ENCODE data around the gene ATG9B. TPM values are rescaled to one million over a fixed set of nuclear protein-coding genes. Genes with fewer than 3 reads are reported as not detected.

Gene ATG9B, protein sequence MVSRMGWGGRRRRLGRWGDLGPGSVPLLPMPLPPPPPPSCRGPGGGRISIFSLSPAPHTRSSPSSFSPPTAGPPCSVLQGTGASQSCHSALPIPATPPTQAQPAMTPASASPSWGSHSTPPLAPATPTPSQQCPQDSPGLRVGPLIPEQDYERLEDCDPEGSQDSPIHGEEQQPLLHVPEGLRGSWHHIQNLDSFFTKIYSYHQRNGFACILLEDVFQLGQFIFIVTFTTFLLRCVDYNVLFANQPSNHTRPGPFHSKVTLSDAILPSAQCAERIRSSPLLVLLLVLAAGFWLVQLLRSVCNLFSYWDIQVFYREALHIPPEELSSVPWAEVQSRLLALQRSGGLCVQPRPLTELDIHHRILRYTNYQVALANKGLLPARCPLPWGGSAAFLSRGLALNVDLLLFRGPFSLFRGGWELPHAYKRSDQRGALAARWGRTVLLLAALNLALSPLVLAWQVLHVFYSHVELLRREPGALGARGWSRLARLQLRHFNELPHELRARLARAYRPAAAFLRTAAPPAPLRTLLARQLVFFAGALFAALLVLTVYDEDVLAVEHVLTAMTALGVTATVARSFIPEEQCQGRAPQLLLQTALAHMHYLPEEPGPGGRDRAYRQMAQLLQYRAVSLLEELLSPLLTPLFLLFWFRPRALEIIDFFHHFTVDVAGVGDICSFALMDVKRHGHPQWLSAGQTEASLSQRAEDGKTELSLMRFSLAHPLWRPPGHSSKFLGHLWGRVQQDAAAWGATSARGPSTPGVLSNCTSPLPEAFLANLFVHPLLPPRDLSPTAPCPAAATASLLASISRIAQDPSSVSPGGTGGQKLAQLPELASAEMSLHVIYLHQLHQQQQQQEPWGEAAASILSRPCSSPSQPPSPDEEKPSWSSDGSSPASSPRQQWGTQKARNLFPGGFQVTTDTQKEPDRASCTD
- polyA plus RNA-seq, result 11.2 TPM

DNA sequence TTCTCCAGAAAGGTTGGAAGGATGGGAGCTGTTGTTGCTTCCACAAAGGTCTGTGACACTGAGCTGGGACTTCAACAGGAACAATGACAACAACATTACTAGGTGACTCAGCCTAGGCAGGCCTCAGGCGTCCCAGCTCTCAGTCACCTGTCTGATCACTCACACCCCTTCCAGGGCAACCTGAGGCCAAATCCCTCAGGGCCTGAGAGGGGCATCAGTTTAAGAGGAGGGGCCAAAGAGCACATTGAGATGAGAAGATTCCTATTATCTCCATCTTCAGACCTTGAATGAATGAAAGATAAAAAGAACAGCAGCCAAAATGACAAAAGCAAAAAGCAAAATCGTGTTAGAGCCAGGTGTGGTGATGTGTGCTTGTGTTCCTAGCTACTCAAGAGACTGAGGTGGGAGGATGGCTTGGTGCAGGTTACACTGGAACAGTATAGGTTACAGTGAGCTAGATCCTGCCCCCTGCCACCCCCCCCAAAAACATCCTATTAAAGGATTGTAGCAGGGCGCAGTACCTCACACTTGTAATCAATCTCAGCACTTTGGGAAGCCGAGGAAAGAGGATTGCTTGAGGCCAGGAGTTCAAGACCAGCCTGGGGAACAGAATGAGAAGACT is at the start of gene ATG9B:
Gene ATG9B, minus strand, starts transcription at position 60 of the 622 bp plus-strand sequence. CDS start 71 bp downstream, outside the sequence.
- Mint-ChIP-seq H3K27ac (peak within 1 kb of the TSS in 1 of 3 donors; percentile 87), H3K4me1 (peaks cover 13 to 21% (median 18%) of the 10 kb centered on the region in 3 donors), H3K36me3 (peaks cover 6% of the 10 kb centered on the region), H3K27me3 (peaks cover 21% of the 10 kb centered on the region), H3K9me3 (no peaks in the 10 kb centered on the region), H3K4me3 (peak within 1 kb of the TSS in 1 of 4 donors; percentile 52)

- Mint-ChIP-seq H3K4me3 (peak overlapping the region in 1 of 4 donors; percentile 53), H3K27ac (no peak overlapping the region), H3K36me3 (peaks cover 3% of the 10 kb centered on the region), H3K4me1 (peaks cover 6 to 10% (median 8%) of the 10 kb centered on the region in 3 donors), H3K9me3 (no peaks in the 10 kb centered on the region), H3K27me3 (no peaks in the 10 kb centered on the region)
Observed at GRCh38 chr7:151073990-151074389, 49.7 kb upstream of the ATG9B start.

DNA sequence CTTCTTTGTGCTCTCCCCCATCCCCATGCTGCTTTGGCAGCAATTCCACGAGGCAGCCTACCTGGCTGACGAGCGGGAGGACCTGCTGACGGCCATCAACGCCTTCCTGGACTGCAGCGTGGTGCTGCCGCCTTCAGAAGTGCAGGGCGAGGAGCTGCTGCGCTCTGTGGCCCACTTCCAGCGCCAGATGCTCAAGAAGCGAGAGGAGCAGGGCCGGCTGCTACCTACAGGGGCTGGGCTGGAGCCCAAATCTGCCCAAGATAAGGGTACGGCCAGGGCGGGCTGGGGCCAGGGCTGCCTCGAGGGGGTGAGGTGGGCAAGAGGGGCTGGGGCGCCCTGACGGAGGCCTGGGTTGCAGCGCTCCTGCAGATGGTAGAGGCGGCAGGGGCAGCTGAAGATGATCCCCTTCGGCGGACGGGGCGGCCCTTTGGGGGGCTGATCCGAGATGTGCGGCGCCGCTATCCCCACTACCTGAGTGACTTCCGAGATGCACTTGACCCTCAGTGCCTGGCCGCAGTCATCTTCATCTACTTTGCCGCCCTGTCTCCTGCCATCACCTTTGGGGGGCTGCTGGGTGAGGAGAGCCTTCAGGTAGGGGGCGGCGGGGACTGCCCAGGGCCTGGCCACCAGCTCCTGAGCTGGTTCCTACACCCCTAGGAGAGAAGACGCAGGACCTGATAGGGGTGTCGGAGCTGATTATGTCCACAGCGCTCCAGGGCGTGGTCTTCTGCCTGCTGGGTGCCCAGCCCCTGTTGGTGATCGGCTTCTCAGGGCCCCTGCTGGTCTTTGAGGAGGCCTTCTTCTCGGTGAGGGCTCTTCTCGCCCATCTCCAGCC is 47.0 kb upstream of the ATG9B start:
- Mint-ChIP-seq H3K27ac (no peak overlapping the region), H3K4me1 (peaks cover 0 to 2% (median 0%) of the 10 kb centered on the region in 3 donors), H3K4me3 (no peak overlapping the region), H3K36me3 (peaks cover 3% of the 10 kb centered on the region), H3K27me3 (no peaks in the 10 kb centered on the region), H3K9me3 (no peaks in the 10 kb centered on the region)

DNA sequence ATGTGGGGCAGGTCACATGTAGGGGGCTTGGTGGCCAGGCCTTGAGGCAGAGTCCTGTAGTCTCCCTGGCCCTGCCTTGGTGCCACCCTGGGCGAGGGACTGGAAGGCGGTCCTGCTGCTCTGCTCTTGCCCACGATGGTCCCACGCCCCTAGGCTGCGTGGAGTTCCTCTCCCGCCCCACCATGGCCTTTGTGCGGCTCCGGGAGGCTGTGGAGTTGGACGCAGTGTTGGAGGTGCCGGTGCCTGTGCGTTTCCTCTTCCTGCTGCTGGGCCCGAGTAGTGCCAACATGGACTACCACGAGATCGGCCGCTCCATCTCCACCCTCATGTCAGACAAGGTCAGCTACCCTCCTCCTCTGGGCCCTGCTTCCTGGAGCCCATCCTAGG is 46.3 kb upstream of the ATG9B start:
- no peak overlapping the region for H3K4me3 Mint-ChIP-seq
- no peaks in the 10 kb centered on the region for H3K27me3 Mint-ChIP-seq
- H3K27ac Mint-ChIP-seq, result no peak overlapping the region
- H3K4me1 Mint-ChIP-seq, result peaks cover 0 to 2% (median 0%) of the 10 kb centered on the region in 3 donors
- H3K36me3 Mint-ChIP-seq, result peaks cover 3% of the 10 kb centered on the region
- H3K9me3 Mint-ChIP-seq, result no peaks in the 10 kb centered on the region

- Mint-ChIP-seq H3K4me3 (peak overlapping the region in 1 of 4 donors; percentile 22), H3K9me3 (no peaks in the 10 kb centered on the region), H3K36me3 (peaks cover 1% of the 10 kb centered on the region), H3K4me1 (peaks cover 0 to 2% (median 0%) of the 10 kb centered on the region in 3 donors), H3K27me3 (no peaks in the 10 kb centered on the region), H3K27ac (no peak overlapping the region)
Observed at GRCh38 chr7:151069841-151070573, 45.7 kb upstream of the ATG9B start.

GRCh38 chr7:151068069-151068773 is 43.9 kb upstream of the ATG9B start:
- Mint-ChIP-seq H3K27ac (no peak overlapping the region), H3K4me1 (peaks cover 0 to 2% (median 0%) of the 10 kb centered on the region in 3 donors), H3K27me3 (no peaks in the 10 kb centered on the region), H3K4me3 (no peak overlapping the region), H3K36me3 (no peaks in the 10 kb centered on the region), H3K9me3 (no peaks in the 10 kb centered on the region)

DNA sequence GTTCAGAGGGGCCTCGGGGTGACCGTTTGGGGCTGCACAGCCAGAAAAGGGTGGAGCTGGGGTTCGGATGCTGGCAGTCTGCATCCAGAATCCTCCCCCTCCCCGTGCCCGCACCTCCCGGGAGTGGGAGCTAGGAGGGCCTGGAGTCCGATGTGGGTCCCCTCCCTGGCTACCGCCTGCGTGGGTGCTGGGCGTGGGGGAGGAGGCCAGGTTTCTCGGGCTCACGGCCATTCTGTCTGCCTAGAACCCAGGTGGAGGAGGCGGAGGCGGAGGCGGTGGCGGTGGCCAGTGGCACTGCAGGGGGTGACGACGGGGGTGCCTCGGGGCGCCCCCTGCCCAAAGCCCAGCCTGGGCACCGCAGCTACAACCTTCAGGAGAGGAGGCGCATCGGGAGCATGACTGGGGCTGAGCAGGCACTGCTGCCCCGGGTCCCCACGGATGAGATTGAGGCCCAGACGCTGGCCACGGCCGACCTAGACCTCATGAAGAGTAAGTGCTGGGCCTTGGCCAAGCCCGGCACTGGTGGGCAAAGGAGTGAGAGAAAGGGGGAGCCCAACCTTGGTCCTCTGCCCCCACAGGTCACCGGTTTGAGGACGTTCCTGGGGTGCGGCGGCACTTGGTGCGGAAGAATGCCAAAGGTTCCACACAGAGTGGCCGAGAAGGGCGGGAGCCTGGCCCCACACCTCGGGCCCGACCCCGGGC is 42.1 kb upstream of the ATG9B start:
- Mint-ChIP-seq H3K27me3 (no peaks in the 10 kb centered on the region), H3K9me3 (no peaks in the 10 kb centered on the region), H3K4me3 (no peak overlapping the region), H3K27ac (no peak overlapping the region), H3K4me1 (peaks cover 0 to 5% (median 0%) of the 10 kb centered on the region in 3 donors), H3K36me3 (no peaks in the 10 kb centered on the region)

DNA sequence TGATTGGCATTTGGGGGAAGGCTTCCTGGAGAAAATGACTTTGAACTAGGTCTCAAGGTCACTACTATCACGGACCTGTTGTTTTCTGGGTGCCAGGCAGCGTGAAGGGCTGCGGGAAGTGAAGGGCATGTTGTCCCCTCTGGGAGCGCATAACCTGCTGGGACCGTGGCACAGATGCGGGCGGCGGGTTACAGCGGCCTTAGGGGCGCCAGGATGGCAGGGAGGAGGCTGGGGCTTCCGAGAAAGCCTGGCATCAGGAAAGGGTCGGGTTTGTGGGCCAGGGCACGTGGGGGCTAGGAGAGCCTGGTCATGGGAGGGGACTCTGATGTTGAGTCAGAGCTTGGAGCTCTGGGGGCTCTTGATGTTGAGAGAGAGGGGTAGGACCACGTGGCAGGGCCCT is 41.2 kb upstream of the ATG9B start:
- Mint-ChIP-seq H3K36me3 (no peaks in the 10 kb centered on the region), H3K27ac (no peak overlapping the region), H3K9me3 (no peaks in the 10 kb centered on the region), H3K4me3 (no peak overlapping the region), H3K27me3 (no peaks in the 10 kb centered on the region), H3K4me1 (peaks cover 0 to 6% (median 0%) of the 10 kb centered on the region in 3 donors)

DNA sequence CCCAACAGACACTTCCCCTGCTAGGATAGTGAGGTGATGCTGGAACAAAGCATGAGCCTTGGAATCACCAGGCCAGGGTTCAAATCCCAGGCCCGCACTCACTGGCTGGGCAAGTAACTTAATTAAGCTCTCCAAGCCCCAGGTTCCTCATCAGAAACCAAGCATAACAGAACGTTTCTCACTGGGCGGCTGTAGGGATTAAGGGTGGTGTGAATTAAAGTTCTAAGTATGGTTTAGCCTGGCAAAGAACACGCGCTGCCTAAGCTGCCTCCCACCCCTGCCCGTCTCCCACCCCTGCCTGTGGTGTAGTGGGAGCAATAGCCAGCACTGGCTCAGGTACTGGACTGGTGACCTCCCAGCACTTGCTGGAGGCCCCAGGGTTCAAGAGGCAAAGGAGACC is 40.7 kb upstream of the ATG9B start:
- no peaks in the 10 kb centered on the region for H3K36me3 Mint-ChIP-seq
- H3K4me1 Mint-ChIP-seq, result peaks cover 0 to 6% (median 0%) of the 10 kb centered on the region in 3 donors
- no peaks in the 10 kb centered on the region for H3K9me3 Mint-ChIP-seq
- H3K27me3 Mint-ChIP-seq, result no peaks in the 10 kb centered on the region
- no peak overlapping the region for H3K27ac Mint-ChIP-seq
- no peak overlapping the region for H3K4me3 Mint-ChIP-seq

DNA sequence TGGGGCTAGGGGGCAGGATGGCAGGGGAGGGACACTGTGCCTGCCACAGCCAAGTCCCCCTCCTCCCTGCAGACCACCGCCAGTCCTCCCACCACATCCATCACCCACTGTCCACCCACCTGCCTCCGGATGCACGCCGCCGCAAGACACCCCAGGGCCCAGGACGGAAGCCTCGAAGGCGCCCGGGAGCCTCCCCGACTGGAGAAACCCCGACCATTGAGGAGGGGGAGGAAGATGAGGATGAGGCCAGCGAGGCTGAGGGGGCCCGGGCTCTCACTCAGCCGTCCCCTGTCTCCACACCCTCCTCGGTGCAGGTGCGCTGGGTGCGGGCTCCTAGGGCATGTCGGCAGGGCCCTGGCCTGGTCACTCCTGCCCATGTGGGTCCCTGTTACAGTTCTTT is 40.2 kb upstream of the ATG9B start:
- peaks cover 0 to 6% (median 0%) of the 10 kb centered on the region in 3 donors for H3K4me1 Mint-ChIP-seq

DNA sequence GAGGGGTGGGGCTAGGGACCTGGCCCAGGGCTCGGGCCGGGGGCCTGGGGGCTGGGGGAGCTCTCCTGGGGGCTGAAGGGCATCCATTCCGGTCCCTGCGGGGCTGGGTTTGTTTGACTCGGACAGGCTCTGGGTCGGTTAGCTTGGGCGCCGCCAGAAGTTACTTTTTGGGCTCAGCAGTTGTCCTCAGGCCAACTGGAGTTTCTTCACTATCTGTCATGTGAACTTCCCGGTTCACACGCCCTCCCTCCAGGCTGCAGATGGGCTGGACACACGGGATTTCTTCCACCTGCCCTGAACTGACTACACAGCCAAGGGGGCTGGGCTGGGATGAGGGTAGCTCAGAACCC is 38.9 kb upstream of the ATG9B start:
- H3K4me3 Mint-ChIP-seq, result no peak overlapping the region
- H3K4me1 Mint-ChIP-seq, result peaks cover 4 to 5% (median 4%) of the 10 kb centered on the region in 3 donors
- H3K27ac Mint-ChIP-seq, result peak overlapping the region in 1 of 3 donors; percentile 86
- no peaks in the 10 kb centered on the region for H3K27me3 Mint-ChIP-seq
- H3K9me3 Mint-ChIP-seq, result no peaks in the 10 kb centered on the region
- no peaks in the 10 kb centered on the region for H3K36me3 Mint-ChIP-seq

More for the DNA sequence above, 40.2 kb upstream of the ATG9B start:
- Mint-ChIP-seq H3K4me3 (no peak overlapping the region), H3K36me3 (no peaks in the 10 kb centered on the region), H3K9me3 (no peaks in the 10 kb centered on the region), H3K27me3 (no peaks in the 10 kb centered on the region), H3K27ac (no peak overlapping the region)

DNA sequence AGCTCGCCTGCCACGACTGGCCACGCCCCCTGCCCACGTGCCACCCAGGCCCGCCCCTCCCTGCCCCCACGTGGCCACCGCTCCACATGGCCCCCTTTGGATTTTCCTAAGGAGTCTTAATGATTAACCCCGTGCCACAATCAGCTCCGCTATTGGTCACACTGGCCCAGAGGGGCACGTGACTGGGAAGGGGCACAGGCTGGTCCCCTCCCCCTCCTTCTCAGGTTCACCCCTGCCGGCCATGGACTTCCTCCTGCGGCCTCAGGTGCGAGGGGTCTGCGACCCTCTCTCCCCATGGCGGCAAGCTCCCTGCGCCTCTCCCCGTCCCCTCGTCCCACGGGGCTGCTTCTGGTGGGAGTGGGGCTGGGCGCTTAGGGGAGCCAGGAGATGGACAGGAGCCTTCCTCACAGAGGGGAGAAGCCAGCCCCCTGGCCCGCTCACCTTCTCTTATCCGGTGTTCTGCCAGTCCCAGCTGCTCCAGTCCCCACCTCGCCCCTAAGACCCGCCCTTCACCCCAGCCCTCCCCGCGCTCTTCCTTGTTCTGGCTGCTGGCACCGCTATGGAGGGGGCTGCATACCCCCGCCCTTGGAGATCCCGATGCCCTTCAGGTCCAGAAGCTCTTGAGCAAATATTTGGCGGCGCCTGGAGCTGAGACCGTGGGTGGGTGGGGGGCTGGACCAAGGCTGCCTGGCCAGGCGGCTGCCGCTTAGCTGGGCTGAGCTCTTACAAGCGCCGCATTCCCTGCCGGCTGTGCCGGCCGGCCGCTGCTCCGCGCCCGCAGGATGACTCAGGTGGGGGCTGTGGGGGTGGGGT is 38.3 kb upstream of the ATG9B start:
- Mint-ChIP-seq H3K9me3 (no peaks in the 10 kb centered on the region), H3K4me3 (no peak overlapping the region), H3K4me1 (peaks cover 4 to 9% (median 5%) of the 10 kb centered on the region in 3 donors), H3K27ac (no peak overlapping the region), H3K36me3 (no peaks in the 10 kb centered on the region), H3K27me3 (no peaks in the 10 kb centered on the region)

All from IgD-negative memory B cell (primary cell).